Naive thymus-derived CD4-positive, alpha-beta T cell (primary cell): ENCODE data around the gene DYNC1LI2. TPM values are rescaled to one million over a fixed set of nuclear protein-coding genes. Genes with fewer than 3 reads are reported as not detected.

ENCODE experiments used
- ATAC-seq: fragments of 150-1000 bp; cut with Tn5 transposase; 2 replicates; pipeline ENCODE4 v1.10.0; 2021; ENCODE audit warnings: mild to moderate bottlenecking, moderate library complexity
- CTCF ChIA-PET: fragments of 350-600 bp; sonication (Branson Sonifier 250); formaldehyde crosslinking; loops from one replicate; lab custom pipeline; 2021; ENCODE audit warnings: antibody characterized with exemption; lab: Charles Lee
- POLR2A ChIA-PET: fragments of 350-600 bp; sonication (Branson Sonifier 250); formaldehyde crosslinking; loops from one replicate; lab custom pipeline; 2021; ENCODE audit warnings: antibody characterized with exemption, inconsistent platforms; lab: Charles Lee
- DNase-seq, 9 donors: peaks; one replicate each; pipeline versions ENCODE4 v3.0.0 to v3.0.0-alpha.2; 2020 to 2022; ENCODE audit warnings: mixed read lengths in 1 of 9
- H3K27ac ChIP-seq: one replicate; pipeline ENCODE4 v1.7.0; 2013; ENCODE audit warnings: mild to moderate bottlenecking, low read depth, low read length, moderate library complexity
- H3K27me3 ChIP-seq, 2 donors: one replicate each; pipeline ENCODE4 v1.7.0; 2013; ENCODE audit warnings: low read length in 2 of 2, mild to moderate bottlenecking in 2 of 2, moderate library complexity in 2 of 2; ENCODE audit not compliant: control insufficient read depth in 2 of 2, insufficient read depth in 2 of 2
- H3K36me3 ChIP-seq, 3 experiments: 1 replicate in 2 of 3; 2 replicates in 1 of 3; pipeline ENCODE4 v1.7.0; 2013; ENCODE audit warnings: low read length in 3 of 3, mild to moderate bottlenecking in 3 of 3, moderate library complexity in 1 of 3; ENCODE audit not compliant: insufficient read depth in 3 of 3, control insufficient read depth in 2 of 3
- H3K4me1 ChIP-seq, 2 donors: one replicate each; pipeline ENCODE4 v1.7.0; 2013; ENCODE audit warnings: low read length in 2 of 2, mild to moderate bottlenecking in 2 of 2, moderate library complexity in 1 of 2; ENCODE audit not compliant: control insufficient read depth in 2 of 2, insufficient read depth in 2 of 2
- H3K4me3 ChIP-seq: 2 replicates; pipeline ENCODE4 v1.7.0; 2013; ENCODE audit warnings: mild to moderate bottlenecking, low read length
- H3K9me3 ChIP-seq, 3 experiments: 1 replicate in 2 of 3; 2 replicates in 1 of 3; pipeline ENCODE4 v1.7.0; 2013; ENCODE audit warnings: low read length in 3 of 3; ENCODE audit not compliant: control insufficient read depth in 2 of 3
- H3K27ac Mint-ChIP-seq, 9 donors: one replicate each; pipeline ENCODE4 v1.8.0; 2020 to 2022; ENCODE audit warnings: mixed read lengths in 9 of 9, mild to moderate bottlenecking in 8 of 9, moderate library complexity in 5 of 9, inconsistent platforms in 2 of 9
- H3K27me3 Mint-ChIP-seq, 5 donors: one replicate each; pipeline ENCODE4 v1.8.0; 2021 to 2022; ENCODE audit warnings: mixed read lengths in 5 of 5, mild to moderate bottlenecking in 1 of 5
- H3K36me3 Mint-ChIP-seq, 5 donors: one replicate each; pipeline ENCODE4 v1.8.0; 2020 to 2022; ENCODE audit warnings: mixed read lengths in 5 of 5, mild to moderate bottlenecking in 3 of 5, inconsistent platforms in 1 of 5
- H3K4me1 Mint-ChIP-seq, 7 donors: one replicate each; pipeline ENCODE4 v1.8.0; 2020 to 2022; ENCODE audit warnings: mixed read lengths in 7 of 7, mild to moderate bottlenecking in 3 of 7, inconsistent platforms in 1 of 7
- H3K4me3 Mint-ChIP-seq, 10 donors: one replicate each; pipeline ENCODE4 v1.8.0; 2020 to 2022; ENCODE audit warnings: mild to moderate bottlenecking in 10 of 10, mixed read lengths in 10 of 10, moderate library complexity in 6 of 10, inconsistent platforms in 2 of 10
- H3K9me3 Mint-ChIP-seq, 11 donors: one replicate each; pipeline ENCODE4 v1.8.0; 2020 to 2022; ENCODE audit warnings: mixed read lengths in 11 of 11, mild to moderate bottlenecking in 4 of 11, inconsistent platforms in 1 of 11, moderate library complexity in 1 of 11
- intact Hi-C, 2 donors: fragments of 100-400 bp; cut with micrococcal nuclease; formaldehyde crosslinking; loops; one replicate each; pipeline ENCODE4 v1.15.1; 2023
- polyA plus RNA-seq, 2 donors: library from polyadenylated mRNA; unstranded; fragments of 300-500 nt; fragmentation: Illumina TruSeq; gene quantifications; one replicate each; pipeline ENCODE4 v1.2.3, GENCODE V29; 2021
- total RNA-seq, 6 experiments: library from RNA in 5 of 6; stranded (reverse) in 5 of 6; gene quantifications; 1 replicate in 5 of 6; 2 replicates in 1 of 6; pipeline ENCODE4 v1.2.3 and lab custom pipeline; 2021 to 2026

Gene DYNC1LI2
- total and polyA plus RNA-seq, 7 experiments from 2014 or later, result 23.2 to 85.7 (median 77.5) TPM

- H3K4me3 Mint-ChIP-seq, result peak overlapping the region in 2 of 10 donors; percentile 76 to 81
Measured at GRCh38 chr16:66752958-66753357, 1.5 kb upstream of the DYNC1LI2 start.

GRCh38 chr16:66752379-66752778 is 970 bp upstream of the DYNC1LI2 start:
- no peak overlapping the region for H3K4me3 ChIP-seq
- CTCF ChIA-PET, result interaction anchor here (0.7 to 2.5 kb wide), 7 partner anchors 25 to 345 kb away, joined by 3 to 10 read pairs (median 4); partner anchors contain the start of gene NAE1
- peaks cover 0 to 40% (median 0%) of the 10 kb centered on the region in 5 donors for H3K27me3 Mint-ChIP-seq

More at GRCh38 chr16:66752958-66753357, 1.5 kb upstream of the DYNC1LI2 start:
- Mint-ChIP-seq H3K27me3 (peaks cover 0 to 40% (median 0%) of the 10 kb centered on the region in 5 donors), H3K36me3 (peaks cover 0 to 13% (median 6%) of the 10 kb centered on the region in 5 donors), H3K9me3 (peaks cover 0 to 6% (median 0%) of the 10 kb centered on the region in 11 donors), H3K27ac (peak overlapping the region in 2 of 9 donors; percentile 66 to 86), H3K4me1 (peaks cover 26 to 35% (median 34%) of the 10 kb centered on the region in 7 donors)
- Histone ChIP-seq H3K4me3 (no peak overlapping the region), H3K9me3 (no peaks in the 10 kb centered on the region), H3K4me1 (peaks cover 21 to 24% of the 10 kb centered on the region in 2 donors), H3K27ac (no peak overlapping the region), H3K27me3 (no peaks in the 10 kb centered on the region), H3K36me3 (peaks cover 0 to 19% (median 4%) of the 10 kb centered on the region in 3 experiments)
- DNase-seq (no peak), ATAC-seq (no peak)
- ChIA-PET POLR2A (no interaction called here), CTCF (interaction anchor here (1.1 to 2.5 kb wide), 3 partner anchors 25 to 115 kb away, joined by 3 to 10 read pairs (median 5); partner anchors contain the start of gene NAE1)
- intact Hi-C loops, result loop anchor here (5.0 kb wide), 5 partner anchors 79 to 191 kb away; partner anchors contain the start of genes CIAO2B (in 1 of the 2) and NAE1 (in 1 of the 2)

GRCh38 chr16:66751992-66752322 is 548 bp upstream of the DYNC1LI2 start:
- Histone ChIP-seq H3K27ac (peak overlapping the region; percentile 91), H3K4me1 (peaks cover 21 to 24% of the 10 kb centered on the region in 2 donors), H3K4me3 (peak overlapping the region; percentile 47), H3K27me3 (no peaks in the 10 kb centered on the region), H3K9me3 (no peaks in the 10 kb centered on the region), H3K36me3 (peaks cover 0 to 26% (median 4%) of the 10 kb centered on the region in 3 experiments)
- peaks cover 0 to 6% (median 0%) of the 10 kb centered on the region in 11 donors for H3K9me3 Mint-ChIP-seq
- H3K27me3 Mint-ChIP-seq, result peaks cover 0 to 40% (median 0%) of the 10 kb centered on the region in 5 donors
- ATAC-seq (no peak), DNase-seq (no peak)
- ChIA-PET CTCF (interaction anchor here (0.7 to 2.5 kb wide), 9 partner anchors 10 to 344 kb away, joined by 3 to 10 read pairs (median 4); partner anchors contain the start of gene NAE1), POLR2A (interaction anchor here (1.0 to 2.1 kb wide), 4 partner anchors 14 to 148 kb away, joined by 3 to 13 read pairs (median 5); partner anchors contain the start of gene NAE1)
- peak overlapping the region; percentile 73 to 93 (median 87) for H3K27ac Mint-ChIP-seq
- peaks cover 27 to 40% (median 37%) of the 10 kb centered on the region in 7 donors for H3K4me1 Mint-ChIP-seq
- peaks cover 0 to 18% (median 6%) of the 10 kb centered on the region in 5 donors for H3K36me3 Mint-ChIP-seq
- H3K4me3 Mint-ChIP-seq, result peak overlapping the region; percentile 76 to 91 (median 81)
- intact Hi-C loops, result loop anchor here (1.0 to 5.0 kb wide), 11 partner anchors 24 to 346 kb away; partner anchors contain the start of genes CMTM4 (in 2 of the 2), NAE1 (in 2 of the 2) and CIAO2B (in 1 of the 2)

More at GRCh38 chr16:66752379-66752778, 970 bp upstream of the DYNC1LI2 start:
- peaks cover 0 to 16% (median 6%) of the 10 kb centered on the region in 5 donors for H3K36me3 Mint-ChIP-seq
- Histone ChIP-seq H3K4me1 (peaks cover 21 to 24% of the 10 kb centered on the region in 2 donors), H3K9me3 (no peaks in the 10 kb centered on the region), H3K27me3 (no peaks in the 10 kb centered on the region), H3K36me3 (peaks cover 0 to 23% (median 4%) of the 10 kb centered on the region in 3 experiments), H3K27ac (no peak overlapping the region)
- H3K4me3 Mint-ChIP-seq, result peak overlapping the region; percentile 76 to 91 (median 81)
- DNase-seq (no peak), ATAC-seq (no peak)
- POLR2A ChIA-PET, result interaction anchor here (1.5 to 2.1 kb wide), 2 partner anchors 14 to 78 kb away, joined by 3 to 13 read pairs; partner anchors contain the start of gene NAE1
- H3K27ac Mint-ChIP-seq, result peak overlapping the region; percentile 66 to 91 (median 86)
- intact Hi-C loops, result loop anchor here (5.0 kb wide), 5 partner anchors 80 to 190 kb away; partner anchors contain the start of genes CIAO2B (in 1 of the 2) and NAE1 (in 1 of the 2)
- peaks cover 27 to 37% (median 34%) of the 10 kb centered on the region in 7 donors for H3K4me1 Mint-ChIP-seq
- H3K9me3 Mint-ChIP-seq, result peaks cover 0 to 6% (median 0%) of the 10 kb centered on the region in 11 donors

- peak overlapping the region; percentile 91 for H3K27ac ChIP-seq
- peaks cover 0 to 25% (median 10%) of the 10 kb centered on the region in 5 donors for H3K36me3 Mint-ChIP-seq
- H3K27me3 Mint-ChIP-seq, result peaks cover 0 to 32% (median 0%) of the 10 kb centered on the region in 5 donors
- CTCF ChIA-PET, result interaction anchor here (0.9 to 2.5 kb wide), 5 partner anchors 9 to 79 kb away, joined by 3 to 10 read pairs (median 4); partner anchors contain the start of gene NAE1
- peaks cover 31 to 48% (median 46%) of the 10 kb centered on the region in 7 donors for H3K4me1 Mint-ChIP-seq
- peaks cover 21 to 24% of the 10 kb centered on the region in 2 donors for H3K4me1 ChIP-seq
- peaks cover 0 to 6% (median 0%) of the 10 kb centered on the region in 11 donors for H3K9me3 Mint-ChIP-seq
- no peaks in the 10 kb centered on the region for H3K27me3 ChIP-seq
- peak overlapping the region; percentile 76 to 95 (median 90) for H3K4me3 Mint-ChIP-seq
- ATAC-seq, result no peak
- DNase-seq, result peak in 2 of 9 donors; percentile 14 to 50
- POLR2A ChIA-PET, result interaction anchor here (1.0 to 2.1 kb wide), 5 partner anchors 13 to 147 kb away, joined by 3 to 13 read pairs (median 3); partner anchors contain the start of gene NAE1
- no peaks in the 10 kb centered on the region for H3K9me3 ChIP-seq
- H3K27ac Mint-ChIP-seq, result peak overlapping the region; percentile 71 to 96 (median 87)
- peaks cover 0 to 31% (median 4%) of the 10 kb centered on the region in 3 experiments for H3K36me3 ChIP-seq
- intact Hi-C loops, result loop anchor here (1.0 to 5.0 kb wide), 11 partner anchors 23 to 345 kb away; partner anchors contain the start of genes CMTM4 (in 2 of the 2), NAE1 (in 2 of the 2) and CIAO2B (in 1 of the 2)
- H3K4me3 ChIP-seq, result peak overlapping the region; percentile 78
Measured at GRCh38 chr16:66751053-66751302, 431 bp downstream of the DYNC1LI2 start.

- peak overlapping the region; percentile 76 to 95 (median 90) for H3K4me3 Mint-ChIP-seq
- Histone ChIP-seq H3K27me3 (no peaks in the 10 kb centered on the region), H3K27ac (peak overlapping the region; percentile 91), H3K36me3 (peaks cover 0 to 33% (median 4%) of the 10 kb centered on the region in 3 experiments), H3K4me3 (peak overlapping the region; percentile 78), H3K9me3 (no peaks in the 10 kb centered on the region), H3K4me1 (peaks cover 21 to 24% of the 10 kb centered on the region in 2 donors)
- peaks cover 0 to 26% (median 11%) of the 10 kb centered on the region in 5 donors for H3K36me3 Mint-ChIP-seq
- peak overlapping the region; percentile 71 to 96 (median 87) for H3K27ac Mint-ChIP-seq
- H3K27me3 Mint-ChIP-seq, result peaks cover 0 to 29% (median 0%) of the 10 kb centered on the region in 5 donors
- peaks cover 31 to 49% (median 47%) of the 10 kb centered on the region in 7 donors for H3K4me1 Mint-ChIP-seq
- ChIA-PET POLR2A (interaction anchor here (1.1 to 2.1 kb wide), 3 partner anchors 55 to 147 kb away, joined by 3 to 13 read pairs (median 7); partner anchors contain the start of gene NAE1), CTCF (interaction anchor here (1.1 to 2.5 kb wide), 2 partner anchors 13 to 23 kb away, joined by 3 to 10 read pairs; no protein-coding TSS in a partner anchor)
- H3K9me3 Mint-ChIP-seq, result peaks cover 0 to 6% (median 0%) of the 10 kb centered on the region in 11 donors
- DNase-seq, result no peak
- no peak for ATAC-seq
- intact Hi-C loops, result loop anchor here (1.0 to 5.0 kb wide), 11 partner anchors 22 to 344 kb away; partner anchors contain the start of genes CMTM4 (in 2 of the 2), NAE1 (in 2 of the 2) and CIAO2B (in 1 of the 2)
Measured at GRCh38 chr16:66750279-66751052, 943 bp downstream of the DYNC1LI2 start.
